ENCODE results near the gene MNT. TPM values are rescaled to one million over a fixed set of nuclear protein-coding genes. Genes with fewer than 3 reads are reported as not detected.

MNT gene
- total and polyA plus RNA-seq, 2 of the 8 experiments (the other 6 are each of a cell fraction or from before 2014, with no cell fraction given), result 5.0 to 17.3 TPM

DNA sequence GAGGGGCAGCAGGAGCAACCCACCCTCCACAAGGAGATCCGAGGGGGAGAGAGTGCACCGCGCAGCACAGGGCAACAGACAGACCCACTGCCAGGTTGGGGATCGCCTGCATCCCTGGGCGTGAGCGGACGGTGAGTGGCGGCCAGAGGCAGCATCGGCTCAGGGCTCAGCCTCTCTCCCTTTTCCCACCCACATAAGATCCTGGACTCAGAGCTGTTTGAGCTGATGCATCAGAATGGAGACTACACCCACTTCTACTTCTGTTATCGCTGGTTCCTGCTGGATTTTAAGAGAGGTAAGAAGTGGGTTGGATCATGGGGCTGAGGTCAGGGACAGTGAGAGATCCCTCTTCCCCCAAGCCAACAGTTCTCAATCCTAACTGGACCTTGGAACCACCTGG lies 23.2 kb downstream of the MNT start (continued):
- no peak for TF ChIP-seq SAP30 (IDR thresholded peaks at IDR 0.05; ENCODE audit: insufficient read depth, insufficient replicate concordance, low read length)
- TF ChIP-seq, protein P1, sequence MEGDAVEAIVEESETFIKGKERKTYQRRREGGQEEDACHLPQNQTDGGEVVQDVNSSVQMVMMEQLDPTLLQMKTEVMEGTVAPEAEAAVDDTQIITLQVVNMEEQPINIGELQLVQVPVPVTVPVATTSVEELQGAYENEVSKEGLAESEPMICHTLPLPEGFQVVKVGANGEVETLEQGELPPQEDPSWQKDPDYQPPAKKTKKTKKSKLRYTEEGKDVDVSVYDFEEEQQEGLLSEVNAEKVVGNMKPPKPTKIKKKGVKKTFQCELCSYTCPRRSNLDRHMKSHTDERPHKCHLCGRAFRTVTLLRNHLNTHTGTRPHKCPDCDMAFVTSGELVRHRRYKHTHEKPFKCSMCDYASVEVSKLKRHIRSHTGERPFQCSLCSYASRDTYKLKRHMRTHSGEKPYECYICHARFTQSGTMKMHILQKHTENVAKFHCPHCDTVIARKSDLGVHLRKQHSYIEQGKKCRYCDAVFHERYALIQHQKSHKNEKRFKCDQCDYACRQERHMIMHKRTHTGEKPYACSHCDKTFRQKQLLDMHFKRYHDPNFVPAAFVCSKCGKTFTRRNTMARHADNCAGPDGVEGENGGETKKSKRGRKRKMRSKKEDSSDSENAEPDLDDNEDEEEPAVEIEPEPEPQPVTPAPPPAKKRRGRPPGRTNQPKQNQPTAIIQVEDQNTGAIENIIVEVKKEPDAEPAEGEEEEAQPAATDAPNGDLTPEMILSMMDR (IDR thresholded peaks at IDR 0.05; ENCODE audit: control extremely low read depth in 1 of 3, insufficient read depth in 1 of 3, low read depth in 1 of 3, low read length in 3 of 3), result no peak
